ENCODE measurements around the gene HLA-DQB2.

The HLA-DQB2 gene

GRCh38 chr6:32744776-32745175 lies 18.6 kb downstream of the HLA-DQB2 start:
- DNase-seq: no peak

GRCh38 chr6:32742374-32742773 lies 21.0 kb downstream of the HLA-DQB2 start:
- DNase-seq: no peak

GRCh38 chr6:32741031-32741960 lies 22.0 kb downstream of the HLA-DQB2 start, which contains the start of gene HLA-DQA2:
Gene HLA-DQA2, plus strand, starts transcription at chr6:32741391. Its CDS starts 53 bp downstream, at chr6:32741444.
- DNase-seq: no peak

GRCh38 chr6:32738126-32738525 lies 25.2 kb downstream of the HLA-DQB2 start:
- DNase-seq: no peak

- peak; percentile 85 for DNase-seq
These were observed 44.5 kb downstream of the HLA-DQB2 start for GRCh38 chr6:32718879-32719278.

- no peak for DNase-seq
These were observed 46.9 kb downstream of the HLA-DQB2 start for GRCh38 chr6:32716396-32716795.

- peak; percentile 32 for DNase-seq
These were observed 50.1 kb downstream of the HLA-DQB2 start for GRCh38 chr6:32713241-32713640.

- no peak for DNase-seq
These were observed 53.7 kb downstream of the HLA-DQB2 start for GRCh38 chr6:32709625-32710024.

Data from suppressor macrophage treated with lipopolysaccharide for 4 hours (primary cell).